Smooth muscle cell (in vitro differentiated cells): ENCODE measurements around the gene CRYGN. TPM values are rescaled to one million over a fixed set of nuclear protein-coding genes. Genes with fewer than 3 reads are reported as not detected.

Experiments
- DNase-seq: peaks from one replicate; lab custom pipeline; 2025; ENCODE audit not compliant: unreplicated experiment; lab: John Stamatoyannopoulos, UW
- H2AFZ ChIP-seq: fragments of 200-600 bp; sonication (generic); 2 replicates; pipeline ENCODE4 v1.6.0; 2016; ENCODE audit warnings: antibody characterized with exemption, low read depth, mild to moderate bottlenecking
- H3F3A ChIP-seq: fragments of 200-600 bp; sonication (generic); 2 replicates; pipeline ENCODE4 v1.6.0; 2017; ENCODE audit warnings: antibody characterized with exemption, low read depth
- H3K27ac ChIP-seq: fragments of 200-600 bp; sonication (generic); 2 replicates; pipeline ENCODE4 v1.5.1; 2016; ENCODE audit warnings: low read depth, mild to moderate bottlenecking
- H3K27me3 ChIP-seq: fragments of 200-600 bp; sonication (generic); 2 replicates; pipeline ENCODE4 v1.6.1; 2016; ENCODE audit warnings: low read depth, mild to moderate bottlenecking
- H3K36me3 ChIP-seq: fragments of 200-600 bp; sonication (generic); 2 replicates; pipeline ENCODE4 v1.5.1; 2016; ENCODE audit warnings: low read depth
- H3K4me1 ChIP-seq: fragments of 200-600 bp; sonication (generic); 2 replicates; pipeline ENCODE4 v1.5.1; 2016; ENCODE audit warnings: low read depth
- H3K4me2 ChIP-seq: fragments of 200-600 bp; sonication (generic); 2 replicates; pipeline ENCODE4 v1.6.0; 2016; ENCODE audit warnings: mild to moderate bottlenecking
- H3K4me3 ChIP-seq: fragments of 200-600 bp; sonication (generic); 2 replicates; pipeline ENCODE4 v1.5.1; 2016; ENCODE audit warnings: mild to moderate bottlenecking
- H3K79me2 ChIP-seq: fragments of 200-600 bp; sonication (generic); 2 replicates; pipeline ENCODE4 v1.6.0; 2016; ENCODE audit warnings: low read depth, mild to moderate bottlenecking
- H3K9ac ChIP-seq: fragments of 200-600 bp; sonication (generic); 2 replicates; pipeline ENCODE4 v1.6.0; 2016; ENCODE audit warnings: low read depth
- H3K9me3 ChIP-seq: fragments of 200-600 bp; sonication (generic); replicated peaks from 2 replicates; pipeline ENCODE4 v1.5.1; 2016; ENCODE audit warnings: low read depth
- H4K20me1 ChIP-seq: fragments of 200-600 bp; sonication (generic); 2 replicates; pipeline ENCODE4 v1.6.0; 2016; ENCODE audit warnings: low read depth
- CTCF ChIP-seq: fragments of 200-600 bp; sonication (generic); IDR thresholded peaks from 2 replicates; pipeline ENCODE4 v1.5.1; 2017; ENCODE audit warnings: borderline replicate concordance, mild to moderate bottlenecking, antibody characterized with exemption; ENCODE audit not compliant: insufficient read depth, poor library complexity, severe bottlenecking
- WGBS: methylation state at CpG from one replicate; pipeline ENCODE4 v1.1.7; 2016; ENCODE audit warnings: low lambda C conversion rate; 5-methylcytosine and 5-hydroxymethylcytosine counted together
- microRNA-seq: library from miRNA; unstranded; fragments of <30 nt; microRNA quantifications from one replicate; pipeline ENCODE4, GENCODE V29; 2016; ENCODE audit warnings: borderline number of aligned reads
- polyA plus RNA-seq: library from polyadenylated mRNA; unstranded; fragments of >200 nt; fragmentation: Nextera tagmentation; extraction: Ambion mirVana; gene quantifications from 2 replicates; pipeline ENCODE4 v1.2.1, GENCODE V29; 2016
- small RNA-seq: library from RNA; depleted of rRNA; stranded (forward); fragments of <200 nt; gene quantifications from one replicate; pipeline ENCODE3, GENCODE V24; 2014
- total RNA-seq: library from RNA; depleted of rRNA; stranded (reverse); fragments of >200 nt; gene quantifications from 2 replicates; pipeline ENCODE4 v1.2.3, GENCODE V29; 2014

CRYGN gene
- total and polyA plus RNA-seq, 2 experiments from 2014 or later: 0.13 TPM; not detected in 1

GRCh38 chr7:151380199-151381097 is 59.5 kb downstream of the CRYGN start:
- WGBS: 94% methylated on average over 26 of the region's 32 CpGs
- Histone ChIP-seq H3K36me3 (no peaks in the 10 kb centered on the region), H3K4me1 (peaks cover 8% of the 10 kb centered on the region), H3K27ac (no peak overlapping the region), H3K79me2 (no peaks in the 10 kb centered on the region), H2AFZ (no peak overlapping the region), H3K9me3 (no peaks in the 10 kb centered on the region), H3K4me3 (no peak overlapping the region), H3F3A (no peaks in the 10 kb centered on the region), H3K9ac (no peak overlapping the region), H3K27me3 (peaks cover 35% of the 10 kb centered on the region), H3K4me2 (no peak overlapping the region), H4K20me1 (no peaks in the 10 kb centered on the region)
- no peak for TF ChIP-seq CTCF
- DNase-seq: no peak

GRCh38 chr7:151379534-151380198 is 60.3 kb downstream of the CRYGN start:
- no peak overlapping the region for H3K9ac ChIP-seq
- DNase-seq: no peak
- H3K4me2 ChIP-seq: no peak overlapping the region
- H3K27me3 ChIP-seq: peaks cover 35% of the 10 kb centered on the region
- H3K4me1 ChIP-seq: peaks cover 8% of the 10 kb centered on the region
- no peaks in the 10 kb centered on the region for H3K79me2 ChIP-seq
- no peak for TF ChIP-seq CTCF
- no peaks in the 10 kb centered on the region for H3K9me3 ChIP-seq
- 84% methylated on average over 25 of the region's 25 CpGs for WGBS
- H2AFZ ChIP-seq: no peak overlapping the region
- no peak overlapping the region for H3K4me3 ChIP-seq
- no peaks in the 10 kb centered on the region for H3K36me3 ChIP-seq
- H3K27ac ChIP-seq: no peak overlapping the region
- no peaks in the 10 kb centered on the region for H3F3A ChIP-seq
- H4K20me1 ChIP-seq: no peaks in the 10 kb centered on the region

GRCh38 chr7:151379193-151379520 is 60.8 kb downstream of the CRYGN start:
- Histone ChIP-seq H3K36me3 (no peaks in the 10 kb centered on the region), H2AFZ (no peak overlapping the region), H3K27me3 (peaks cover 35% of the 10 kb centered on the region), H3K4me3 (no peak overlapping the region), H3K9me3 (no peaks in the 10 kb centered on the region), H3K79me2 (no peaks in the 10 kb centered on the region), H3K27ac (no peak overlapping the region), H3K4me2 (no peak overlapping the region), H3K4me1 (peaks cover 8% of the 10 kb centered on the region), H4K20me1 (no peaks in the 10 kb centered on the region), H3F3A (no peaks in the 10 kb centered on the region), H3K9ac (no peak overlapping the region)
- WGBS: 93% methylated on average over 5 of the region's 6 CpGs
- TF ChIP-seq CTCF: no peak
- no peak for DNase-seq

Small RNAs within 50 kb of the gene (microRNA-seq; reads per million reads assigned to microRNA genes)
- not detected for gene MIR3907

Small RNAs within 50 kb of the gene (small RNA-seq; reads per million reads assigned to genes)
- not detected for gene MIR3907
- gene RN7SL76P: not detected

Other genes with a start within 250 kb of the CRYGN start
- not detected in 2 replicates for gene H2BK1, start 229.7 kb downstream of the CRYGN start, total RNA-seq
- gene H2BK1, start 229.7 kb downstream of the CRYGN start, polyA plus RNA-seq: not detected in 2 replicates
- 30.5 and 35.1 TPM in 2 replicates for gene ABCF2, start 212.9 kb downstream of the CRYGN start, total RNA-seq
- 24.2 and 26.5 TPM in 2 replicates for gene ABCF2, start 212.9 kb downstream of the CRYGN start, polyA plus RNA-seq
- gene CHPF2, start 207.7 kb downstream of the CRYGN start, total RNA-seq: 42.3 and 43.7 TPM in 2 replicates
- 70.8 and 71.8 TPM in 2 replicates for gene CHPF2, start 207.7 kb downstream of the CRYGN start, polyA plus RNA-seq
- 35.8 and 44.4 TPM in 2 replicates for gene SMARCD3, start 191.4 kb downstream of the CRYGN start, total RNA-seq
- gene SMARCD3, start 191.4 kb downstream of the CRYGN start, polyA plus RNA-seq: 58.1 and 66.3 TPM in 2 replicates
- 34.7 and 36.9 TPM in 2 replicates for gene NUB1, start 98.3 kb downstream of the CRYGN start, total RNA-seq
- gene NUB1, start 98.3 kb downstream of the CRYGN start, polyA plus RNA-seq: 27.7 and 28.5 TPM in 2 replicates
- 1.3 and 5.6 TPM in 2 replicates for gene WDR86, start 30.1 kb downstream of the CRYGN start, total RNA-seq
- 4.1 and 8.3 TPM in 2 replicates for gene WDR86, start 30.1 kb downstream of the CRYGN start, polyA plus RNA-seq
- gene RHEB, start 79.8 kb upstream of the CRYGN start, total RNA-seq: 105 and 151 TPM in 2 replicates
- 115 and 118 TPM in 2 replicates for gene RHEB, start 79.8 kb upstream of the CRYGN start, polyA plus RNA-seq